ENCODE results near the gene TRIP10. TPM values are rescaled to one million over a fixed set of nuclear protein-coding genes. Genes with fewer than 3 reads are reported as not detected.

The TRIP10 gene
- total and polyA plus RNA-seq, 2 of the 13 experiments (the other 11 are each of a cell fraction or from before 2014, with no cell fraction given), result 32.5 to 33.2 TPM

GRCh38 chr19:6729573-6730152 lies 9.8 kb upstream of the TRIP10 start (continued):
- TF ChIP-seq AHDC1 (CRISPR knock-in tag; IDR thresholded peaks at IDR 0.05; ENCODE audit: borderline replicate concordance), result peak; percentile 72; the same call in 1 of the 2 replicates
- no peak for TF ChIP-seq CCDC6 (CRISPR knock-in tag; IDR thresholded peaks at IDR 0.05)
- TF ChIP-seq KLF9 (CRISPR knock-in tag; IDR thresholded peaks at IDR 0.05; ENCODE audit: low read depth), result no peak
- no peak for TF ChIP-seq HOXA9 (CRISPR knock-in tag; IDR thresholded peaks at IDR 0.05; ENCODE audit: borderline replicate concordance)
- no peak for TF ChIP-seq ZNF598 (CRISPR knock-in tag; IDR thresholded peaks at IDR 0.05; ENCODE audit: borderline replicate concordance)
- no peak for TF ChIP-seq CBX2 (IDR thresholded peaks at IDR 0.05; ENCODE audit: low read depth, low read length)
- no peak for TF ChIP-seq CBX2 (CRISPR knock-in tag; IDR thresholded peaks at IDR 0.05; ENCODE audit: low read depth)
- TF ChIP-seq ZNF329 (CRISPR knock-in tag; IDR thresholded peaks at IDR 0.05; ENCODE audit: low read depth), result no peak
- TF ChIP-seq FOXP1 (IDR thresholded peaks at IDR 0.05), result no peak
- TF ChIP-seq FOXP1 (CRISPR knock-in tag; IDR thresholded peaks at IDR 0.05), result 0 out of 2 replicates have a peak, but pooled peaks have one; percentile 14
- no peak for TF ChIP-seq NBN (conservative IDR thresholded peaks at IDR 0.05)
- no peak for TF ChIP-seq TEAD2 (CRISPR knock-in tag; IDR thresholded peaks at IDR 0.05)
- peak; percentile 24 for TF ChIP-seq SKIL (CRISPR knock-in tag; IDR thresholded peaks at IDR 0.05; ENCODE audit: borderline replicate concordance)
- no peak for TF ChIP-seq SIN3A (IDR thresholded peaks at IDR 0.05; ENCODE audit: borderline replicate concordance, low read depth, low read length)
- no peak for TF ChIP-seq MIER2 (CRISPR knock-in tag; IDR thresholded peaks at IDR 0.05)
- TF ChIP-seq JUNB (CRISPR knock-in tag; IDR thresholded peaks at IDR 0.05; ENCODE audit: borderline replicate concordance), result no peak
- TF ChIP-seq ASH2L (IDR thresholded peaks at IDR 0.05; ENCODE audit: insufficient read length, low read depth, low read length), result no peak
- TF ChIP-seq ZNF678 (CRISPR knock-in tag; IDR thresholded peaks at IDR 0.05), result no peak
- no peak for TF ChIP-seq ZNF530 (CRISPR knock-in tag; IDR thresholded peaks at IDR 0.05; ENCODE audit: low read depth)
- no peak for TF ChIP-seq IRX3 (CRISPR knock-in tag; IDR thresholded peaks at IDR 0.05; ENCODE audit: borderline replicate concordance, low read depth)
- TF ChIP-seq ZNF280B (CRISPR knock-in tag; IDR thresholded peaks at IDR 0.05; ENCODE audit: borderline replicate concordance), result peak; percentile 80; the same call in 1 of the 2 replicates
- no peak for TF ChIP-seq SIX1 (CRISPR knock-in tag; IDR thresholded peaks at IDR 0.05; ENCODE audit: borderline replicate concordance)
- TF ChIP-seq MTA1 (CRISPR knock-in tag; IDR thresholded peaks at IDR 0.05; ENCODE audit: borderline replicate concordance), result no peak

Measured in HepG2 (cell line).